RWPE2 (cell line): ENCODE results near the gene ADISSP.

Experiments used
- ATAC-seq: fragments of 200-7000 bp; cut with Tn5 transposase; 3 replicates; pipeline ENCODE4 v1.9.1; 2021; ENCODE audit warnings: low read depth
- DNase-seq: peaks from one replicate; pipeline ENCODE4 v3.0.0-alpha.2; 2020; ENCODE audit warnings: low spot score
- H3K27ac ChIP-seq: fragments of 450-650 bp; 2 replicates; pipeline ENCODE4 v1.5.1; 2017; ENCODE audit warnings: mild to moderate bottlenecking; ENCODE audit not compliant: poor library complexity, severe bottlenecking
- H3K27me3 ChIP-seq: fragments of 250-450 bp; sonication (Bioruptor Pico); 2 replicates; pipeline ENCODE4 v1.5.1; 2021; ENCODE audit warnings: mild to moderate bottlenecking, moderate library complexity; ENCODE audit not compliant: insufficient read depth, poor library complexity, severe bottlenecking
- H3K36me3 ChIP-seq: fragments of 250-450 bp; sonication (Bioruptor Pico); 2 replicates; pipeline ENCODE4 v1.5.1; 2020; ENCODE audit warnings: low read depth, mild to moderate bottlenecking, moderate library complexity
- H3K4me1 ChIP-seq: fragments of 250-450 bp; sonication (Bioruptor Pico); 2 replicates; pipeline ENCODE4 v1.5.1; 2021; ENCODE audit warnings: mild to moderate bottlenecking, moderate library complexity; ENCODE audit not compliant: insufficient read depth, poor library complexity, severe bottlenecking
- H3K4me3 ChIP-seq: fragments of 250-450 bp; sonication (Bioruptor Pico); 2 replicates; pipeline ENCODE4 v1.5.1; 2021; ENCODE audit warnings: mild to moderate bottlenecking, moderate library complexity; ENCODE audit not compliant: severe bottlenecking
- H3K9me3 ChIP-seq: fragments of 250-450 bp; sonication (Bioruptor Pico); 2 replicates; pipeline ENCODE4 v1.5.1; 2021; ENCODE audit warnings: mild to moderate bottlenecking, moderate library complexity; ENCODE audit not compliant: severe bottlenecking
- TF ChIP-seq, protein P1 (sequence below): fragments of 450-650 bp; IDR thresholded peaks from one replicate; pipeline ENCODE4 v1.5.1; 2017; ENCODE audit warnings: mild to moderate bottlenecking, moderate library complexity; ENCODE audit not compliant: poor library complexity, severe bottlenecking

The ADISSP gene

GRCh38 chr20:3744806-3745685, 22.5 kb downstream of the ADISSP start:
- Histone ChIP-seq H3K27ac (no peak overlapping the region), H3K9me3 (no peaks in the 10 kb centered on the region), H3K4me1 (no peaks in the 10 kb centered on the region), H3K4me3 (peak overlapping the region; percentile 18), H3K36me3 (no peaks in the 10 kb centered on the region), H3K27me3 (peaks cover 8% of the 10 kb centered on the region)
- peak; percentile 67 for ATAC-seq
- TF ChIP-seq, protein P1, sequence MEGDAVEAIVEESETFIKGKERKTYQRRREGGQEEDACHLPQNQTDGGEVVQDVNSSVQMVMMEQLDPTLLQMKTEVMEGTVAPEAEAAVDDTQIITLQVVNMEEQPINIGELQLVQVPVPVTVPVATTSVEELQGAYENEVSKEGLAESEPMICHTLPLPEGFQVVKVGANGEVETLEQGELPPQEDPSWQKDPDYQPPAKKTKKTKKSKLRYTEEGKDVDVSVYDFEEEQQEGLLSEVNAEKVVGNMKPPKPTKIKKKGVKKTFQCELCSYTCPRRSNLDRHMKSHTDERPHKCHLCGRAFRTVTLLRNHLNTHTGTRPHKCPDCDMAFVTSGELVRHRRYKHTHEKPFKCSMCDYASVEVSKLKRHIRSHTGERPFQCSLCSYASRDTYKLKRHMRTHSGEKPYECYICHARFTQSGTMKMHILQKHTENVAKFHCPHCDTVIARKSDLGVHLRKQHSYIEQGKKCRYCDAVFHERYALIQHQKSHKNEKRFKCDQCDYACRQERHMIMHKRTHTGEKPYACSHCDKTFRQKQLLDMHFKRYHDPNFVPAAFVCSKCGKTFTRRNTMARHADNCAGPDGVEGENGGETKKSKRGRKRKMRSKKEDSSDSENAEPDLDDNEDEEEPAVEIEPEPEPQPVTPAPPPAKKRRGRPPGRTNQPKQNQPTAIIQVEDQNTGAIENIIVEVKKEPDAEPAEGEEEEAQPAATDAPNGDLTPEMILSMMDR = no peak
- peak; percentile 95 for DNase-seq

GRCh38 chr20:3744037-3744436, 23.5 kb downstream of the ADISSP start:
- Histone ChIP-seq H3K9me3 (no peaks in the 10 kb centered on the region), H3K27me3 (no peaks in the 10 kb centered on the region), H3K4me3 (no peak overlapping the region), H3K36me3 (no peaks in the 10 kb centered on the region), H3K27ac (no peak overlapping the region), H3K4me1 (no peaks in the 10 kb centered on the region)
- DNase-seq (no peak), ATAC-seq (no peak)
- TF ChIP-seq, protein P1 = no peak

GRCh38 chr20:3743251-3743650, 24.3 kb downstream of the ADISSP start:
- TF ChIP-seq, protein P1 = no peak
- no peak overlapping the region for H3K4me3 ChIP-seq

DNA sequence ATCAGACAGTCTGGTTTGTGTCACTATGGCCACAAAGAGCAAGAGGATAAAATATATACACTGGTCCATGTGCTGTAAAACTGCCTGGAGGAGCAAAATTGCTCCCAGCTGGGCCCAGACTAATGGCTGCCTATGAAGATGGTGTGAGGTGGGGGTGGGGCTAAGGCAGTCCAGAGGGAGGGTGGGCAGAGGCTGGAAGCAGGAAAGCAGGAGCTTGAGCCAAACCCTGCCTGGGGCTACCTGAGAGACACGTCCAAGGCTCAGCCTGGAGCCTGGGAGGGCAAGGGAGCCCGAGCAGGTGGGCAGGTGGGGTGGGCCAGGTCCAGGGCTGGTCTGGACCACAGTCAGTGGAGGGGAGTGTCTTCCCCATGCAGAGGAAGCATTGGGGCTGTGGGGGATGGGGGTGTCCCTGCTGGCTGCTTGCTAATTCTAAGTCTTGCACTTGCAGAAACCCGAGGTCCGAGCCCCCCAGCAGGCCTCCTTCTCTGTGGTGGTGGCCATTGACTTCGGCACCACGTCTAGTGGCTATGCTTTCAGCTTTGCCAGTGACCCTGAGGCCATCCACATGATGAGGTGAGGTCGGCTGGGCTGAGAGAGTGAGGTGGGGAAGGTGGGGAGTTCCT, 25.6 kb downstream of the ADISSP start:
- Histone ChIP-seq H3K9me3 (no peaks in the 10 kb centered on the region), H3K27me3 (no peaks in the 10 kb centered on the region), H3K4me3 (no peak overlapping the region), H3K36me3 (no peaks in the 10 kb centered on the region), H3K27ac (no peak overlapping the region), H3K4me1 (no peaks in the 10 kb centered on the region)
- ATAC-seq (no peak), DNase-seq (peak; percentile 56)
- TF ChIP-seq, protein P1 = no peak

More at GRCh38 chr20:3743251-3743650, 24.3 kb downstream of the ADISSP start:
- no peaks in the 10 kb centered on the region for H3K4me1 ChIP-seq
- H3K27ac ChIP-seq = no peak overlapping the region
- ATAC-seq = no peak
- no peaks in the 10 kb centered on the region for H3K36me3 ChIP-seq
- H3K9me3 ChIP-seq = no peaks in the 10 kb centered on the region
- no peak for DNase-seq
- H3K27me3 ChIP-seq = no peaks in the 10 kb centered on the region
